ENCODE measurements around the gene PIK3C2G.

PIK3C2G gene

DNA sequence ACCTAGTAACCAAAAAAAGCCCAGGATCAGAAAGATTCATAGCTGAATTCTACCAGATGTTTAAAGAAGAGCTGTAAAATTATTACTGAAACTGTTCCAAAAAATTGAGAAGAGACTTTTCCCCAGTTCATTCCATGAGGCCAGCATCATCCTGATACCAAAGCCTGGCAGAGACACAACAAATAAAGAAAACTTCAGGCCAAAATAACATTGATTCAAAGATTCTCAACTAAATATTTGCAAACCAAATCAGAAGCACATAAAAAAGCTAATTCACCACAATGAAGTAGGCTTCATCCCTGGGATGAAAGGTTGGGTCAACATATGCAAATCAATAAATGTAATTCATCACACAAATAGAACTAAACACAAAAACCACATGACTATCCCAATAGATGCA is 325.3 kb downstream of the PIK3C2G start:
- Mint-ChIP-seq H3K27ac (no peak overlapping the region), H3K36me3 (ENCODE audit: low read depth) (no peaks in the 10 kb centered on the region), H3K9me3 (peaks cover 24% of the 10 kb centered on the region), H3K4me3 (no peak overlapping the region), H3K27me3 (no peaks in the 10 kb centered on the region), H3K4me1 (ENCODE audit: low read depth) (no peaks in the 10 kb centered on the region)

DNA sequence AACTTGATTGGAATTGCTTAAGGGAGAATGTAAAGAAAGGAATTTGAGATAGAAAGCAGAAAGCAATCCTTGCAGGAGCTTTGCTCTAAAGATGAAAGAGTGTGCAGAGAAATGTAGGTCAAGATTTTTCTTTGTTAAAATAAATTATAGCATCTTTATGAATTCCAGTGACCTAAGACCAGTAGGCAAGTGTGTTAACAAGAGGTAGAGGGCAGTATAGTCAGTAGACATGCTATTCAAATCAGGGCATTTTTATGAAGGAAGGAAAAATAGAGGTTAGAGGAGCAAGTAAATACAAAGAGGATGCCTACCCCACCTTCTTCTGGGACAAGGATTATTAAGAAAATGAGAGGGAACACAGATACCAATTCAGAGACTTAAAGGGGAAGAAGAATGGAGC is 328.0 kb downstream of the PIK3C2G start:
- no peaks in the 10 kb centered on the region for H3K27me3 Mint-ChIP-seq

DNA sequence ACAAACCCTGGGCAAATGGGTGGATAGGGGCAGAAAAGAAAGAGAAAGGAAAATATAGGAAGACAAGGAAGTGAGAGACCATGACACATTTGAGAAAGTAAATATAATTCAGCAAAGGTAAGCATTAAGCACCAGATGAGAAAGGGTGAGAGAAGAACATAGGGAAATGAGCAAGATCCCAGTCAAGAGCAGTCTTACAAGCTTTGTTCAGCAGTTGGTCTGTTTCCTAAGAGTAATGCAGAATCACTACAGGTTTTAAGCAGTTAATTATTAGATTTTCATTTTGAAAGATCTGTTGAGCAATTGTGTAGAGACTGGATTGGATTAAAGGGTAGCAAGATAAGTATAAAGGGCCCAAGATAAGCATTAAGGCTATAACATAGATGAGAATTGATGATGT is 330.2 kb downstream of the PIK3C2G start:
- Mint-ChIP-seq H3K27me3 (no peaks in the 10 kb centered on the region), H3K9me3 (peaks cover 7% of the 10 kb centered on the region), H3K4me1 (ENCODE audit: low read depth) (no peaks in the 10 kb centered on the region), H3K27ac (no peak overlapping the region), H3K4me3 (no peak overlapping the region), H3K36me3 (ENCODE audit: low read depth) (no peaks in the 10 kb centered on the region)

More for the DNA sequence above, 328.0 kb downstream of the PIK3C2G start:
- Mint-ChIP-seq H3K4me1 (ENCODE audit: low read depth) (no peaks in the 10 kb centered on the region), H3K4me3 (no peak overlapping the region), H3K27ac (no peak overlapping the region), H3K36me3 (ENCODE audit: low read depth) (no peaks in the 10 kb centered on the region), H3K9me3 (peaks cover 19% of the 10 kb centered on the region)

DNA sequence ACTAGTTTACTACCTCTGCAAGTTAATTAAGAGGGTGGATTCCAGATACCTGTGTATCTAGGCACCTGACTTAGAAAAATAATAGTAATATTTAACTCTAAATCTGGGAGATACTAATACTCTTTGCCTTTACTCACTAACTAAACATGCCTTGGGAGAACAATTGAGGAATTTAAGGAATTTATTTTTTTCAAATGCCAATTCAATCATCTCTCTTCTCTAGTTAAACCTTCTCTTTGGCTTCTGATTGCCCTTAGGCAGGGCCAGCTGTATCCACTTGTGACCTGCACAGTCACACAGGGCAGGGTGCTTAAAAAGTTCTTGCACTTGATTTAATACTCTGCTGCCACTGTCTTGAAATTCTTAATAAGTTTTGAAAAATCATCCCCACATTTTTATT is 334.1 kb downstream of the PIK3C2G start:
- no peaks in the 10 kb centered on the region for H3K9me3 Mint-ChIP-seq
- H3K27ac Mint-ChIP-seq: no peak overlapping the region
- no peaks in the 10 kb centered on the region for H3K36me3 Mint-ChIP-seq (ENCODE audit: low read depth)
- no peaks in the 10 kb centered on the region for H3K4me1 Mint-ChIP-seq (ENCODE audit: low read depth)
- no peaks in the 10 kb centered on the region for H3K27me3 Mint-ChIP-seq
- no peak overlapping the region for H3K4me3 Mint-ChIP-seq

DNA sequence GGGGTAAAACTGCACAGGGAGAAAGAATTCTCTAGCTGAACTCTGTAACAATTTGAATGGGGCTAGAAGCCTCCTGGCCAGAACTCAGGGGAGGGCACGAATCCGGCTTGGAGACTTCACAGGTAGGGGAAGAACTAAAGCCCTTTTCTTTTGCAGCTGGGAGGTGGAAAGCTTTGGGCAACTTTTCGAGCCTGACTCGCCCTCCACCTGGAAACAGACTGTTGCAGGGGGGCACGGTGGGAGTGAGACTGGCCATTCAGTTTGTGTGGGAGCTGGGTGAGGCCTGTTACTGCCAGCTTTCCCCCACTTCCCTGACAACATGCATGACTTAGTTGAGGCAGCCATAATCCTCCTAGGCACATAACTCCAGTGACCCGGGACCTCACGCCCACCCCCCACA is 340.6 kb downstream of the PIK3C2G start:
- no peaks in the 10 kb centered on the region for H3K36me3 Mint-ChIP-seq (ENCODE audit: low read depth)
- H3K9me3 Mint-ChIP-seq: no peaks in the 10 kb centered on the region
- H3K27me3 Mint-ChIP-seq: no peaks in the 10 kb centered on the region
- H3K27ac Mint-ChIP-seq: no peak overlapping the region
- no peak overlapping the region for H3K4me3 Mint-ChIP-seq
- H3K4me1 Mint-ChIP-seq (ENCODE audit: low read depth): no peaks in the 10 kb centered on the region

DNA sequence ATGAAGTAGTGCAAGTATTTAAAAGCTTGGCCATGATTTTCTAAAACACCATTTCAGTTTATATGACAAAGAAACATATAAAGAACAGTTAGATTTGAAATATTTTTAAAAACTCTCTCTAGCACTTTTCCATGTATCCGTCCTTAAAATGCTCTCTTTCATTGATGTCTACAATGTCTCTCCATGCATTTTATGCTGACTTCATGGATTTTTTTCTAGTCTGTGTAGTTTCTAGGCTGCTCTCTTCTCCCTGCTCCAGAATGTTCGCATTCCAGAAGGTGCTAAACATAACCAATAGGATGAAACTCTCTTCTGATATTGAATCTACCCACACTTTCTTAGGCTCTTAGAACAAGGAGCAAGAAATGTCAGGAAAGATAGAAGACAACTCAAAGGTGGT is 351.7 kb downstream of the PIK3C2G start:
- no peaks in the 10 kb centered on the region for H3K4me1 Mint-ChIP-seq (ENCODE audit: low read depth)
- no peaks in the 10 kb centered on the region for H3K27me3 Mint-ChIP-seq
- no peak overlapping the region for H3K4me3 Mint-ChIP-seq
- no peak overlapping the region for H3K27ac Mint-ChIP-seq
- no peaks in the 10 kb centered on the region for H3K9me3 Mint-ChIP-seq
- no peaks in the 10 kb centered on the region for H3K36me3 Mint-ChIP-seq (ENCODE audit: low read depth)

DNA sequence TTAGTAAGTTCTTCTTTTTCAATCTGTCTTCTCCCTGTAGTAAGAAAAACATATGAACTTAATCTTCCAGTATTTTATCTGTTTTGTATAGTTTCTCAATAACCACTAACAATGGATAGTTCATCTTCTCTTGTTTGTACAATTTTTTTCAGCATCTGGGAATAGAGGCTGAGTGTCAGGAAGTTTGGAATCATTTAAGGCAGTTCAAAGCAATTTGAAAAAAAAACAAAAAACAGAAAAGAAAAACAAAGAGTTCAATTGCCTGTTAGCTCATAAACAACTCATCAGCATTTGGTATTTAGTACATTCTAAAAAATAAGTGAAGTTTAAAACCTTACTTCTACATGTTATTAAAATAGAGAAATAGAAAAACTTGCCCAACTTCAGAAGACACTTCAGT is 359.7 kb downstream of the PIK3C2G start:
- Mint-ChIP-seq H3K4me3 (no peak overlapping the region), H3K36me3 (ENCODE audit: low read depth) (no peaks in the 10 kb centered on the region), H3K4me1 (ENCODE audit: low read depth) (no peaks in the 10 kb centered on the region), H3K27me3 (no peaks in the 10 kb centered on the region), H3K27ac (no peak overlapping the region), H3K9me3 (peaks cover 11% of the 10 kb centered on the region)

DNA sequence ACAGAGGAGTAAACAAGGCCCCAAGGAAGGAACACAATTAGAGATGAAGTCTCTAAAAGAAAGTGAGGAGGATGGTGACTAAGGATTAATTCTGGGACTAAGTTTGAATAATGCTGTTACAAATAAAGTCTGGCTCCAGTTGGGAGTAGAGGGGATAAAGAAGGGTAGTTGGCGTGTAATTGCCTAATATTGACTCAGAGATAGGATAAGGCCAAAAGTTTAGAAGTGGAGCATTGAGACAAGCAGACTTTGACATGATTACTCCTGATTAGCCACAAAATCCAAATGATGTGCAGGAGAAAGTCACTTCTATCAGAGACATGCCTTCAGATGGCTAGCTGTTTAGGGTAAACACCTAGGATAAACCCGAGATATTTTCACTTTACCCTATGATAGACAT is 368.1 kb downstream of the PIK3C2G start:
- H3K9me3 Mint-ChIP-seq: peaks cover 29% of the 10 kb centered on the region
- H3K27me3 Mint-ChIP-seq: no peaks in the 10 kb centered on the region
- H3K27ac Mint-ChIP-seq: no peak overlapping the region
- no peak overlapping the region for H3K4me3 Mint-ChIP-seq
- no peaks in the 10 kb centered on the region for H3K4me1 Mint-ChIP-seq (ENCODE audit: low read depth)
- no peaks in the 10 kb centered on the region for H3K36me3 Mint-ChIP-seq (ENCODE audit: low read depth)

DNA sequence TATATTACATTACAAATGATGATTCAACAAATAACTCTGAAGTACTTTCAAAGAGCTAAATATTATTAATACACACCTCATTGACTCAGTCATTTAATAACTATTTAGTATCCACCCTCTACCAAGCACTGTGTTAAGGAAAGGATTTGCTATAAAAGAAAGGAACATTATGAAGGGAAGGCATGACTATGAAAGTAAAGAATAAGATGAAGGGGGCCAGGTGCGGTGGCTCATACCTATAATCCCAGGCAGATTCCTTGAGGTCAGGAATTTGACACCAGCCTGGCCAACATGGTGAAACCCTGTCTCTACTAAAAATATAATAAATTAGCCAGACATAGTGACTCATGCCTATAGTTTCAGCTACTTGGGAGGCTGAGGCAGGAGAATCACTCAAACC is 368.6 kb downstream of the PIK3C2G start:
- H3K9me3 Mint-ChIP-seq: peaks cover 27% of the 10 kb centered on the region
- no peak overlapping the region for H3K27ac Mint-ChIP-seq
- H3K4me3 Mint-ChIP-seq: no peak overlapping the region
- H3K27me3 Mint-ChIP-seq: no peaks in the 10 kb centered on the region
- no peaks in the 10 kb centered on the region for H3K36me3 Mint-ChIP-seq (ENCODE audit: low read depth)
- no peaks in the 10 kb centered on the region for H3K4me1 Mint-ChIP-seq (ENCODE audit: low read depth)

DNA sequence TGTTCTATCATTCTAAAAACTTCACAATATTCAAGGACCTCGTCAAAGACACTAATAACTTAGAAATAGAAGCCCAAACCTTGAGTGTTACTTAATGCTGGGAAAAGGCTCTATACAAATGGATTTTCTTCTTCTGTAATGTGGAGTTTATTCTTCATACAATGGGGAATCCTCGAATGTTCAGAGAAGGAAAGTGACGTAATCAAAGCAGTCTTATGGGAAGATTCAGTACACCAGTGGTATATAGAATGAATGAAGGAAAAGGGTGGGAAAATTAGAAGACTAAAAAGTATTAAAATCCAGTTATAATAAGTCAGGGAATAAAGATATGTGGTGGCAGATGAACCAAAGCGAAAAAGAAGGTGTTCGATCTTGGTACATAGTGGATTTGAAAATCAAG is 370.0 kb downstream of the PIK3C2G start:
- peaks cover 22% of the 10 kb centered on the region for H3K9me3 Mint-ChIP-seq
- no peaks in the 10 kb centered on the region for H3K4me1 Mint-ChIP-seq (ENCODE audit: low read depth)
- H3K36me3 Mint-ChIP-seq (ENCODE audit: low read depth): no peaks in the 10 kb centered on the region
- no peak overlapping the region for H3K27ac Mint-ChIP-seq
- H3K27me3 Mint-ChIP-seq: no peaks in the 10 kb centered on the region
- H3K4me3 Mint-ChIP-seq: no peak overlapping the region

DNA sequence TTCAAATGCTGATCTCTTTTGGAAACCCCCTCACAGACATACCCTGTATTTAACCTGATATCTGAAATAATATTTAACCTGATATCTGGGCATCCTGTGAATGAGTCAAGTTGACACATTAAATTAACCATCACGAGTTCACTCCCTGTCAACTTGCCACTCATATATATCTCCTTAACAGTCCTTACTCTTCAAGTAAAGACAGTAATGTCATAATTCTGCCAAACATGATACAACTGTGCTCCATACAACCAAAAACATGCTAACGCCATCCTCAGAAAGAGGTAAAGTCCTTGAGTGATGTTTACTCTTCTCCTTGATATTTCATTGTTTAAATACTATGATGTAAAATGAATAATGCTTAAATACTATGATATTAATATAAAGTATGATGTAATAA is 371.5 kb downstream of the PIK3C2G start:
- H3K4me3 Mint-ChIP-seq: no peak overlapping the region
- no peaks in the 10 kb centered on the region for H3K36me3 Mint-ChIP-seq (ENCODE audit: low read depth)
- H3K27me3 Mint-ChIP-seq: no peaks in the 10 kb centered on the region
- H3K9me3 Mint-ChIP-seq: peaks cover 16% of the 10 kb centered on the region
- H3K4me1 Mint-ChIP-seq (ENCODE audit: low read depth): no peaks in the 10 kb centered on the region
- no peak overlapping the region for H3K27ac Mint-ChIP-seq

DNA sequence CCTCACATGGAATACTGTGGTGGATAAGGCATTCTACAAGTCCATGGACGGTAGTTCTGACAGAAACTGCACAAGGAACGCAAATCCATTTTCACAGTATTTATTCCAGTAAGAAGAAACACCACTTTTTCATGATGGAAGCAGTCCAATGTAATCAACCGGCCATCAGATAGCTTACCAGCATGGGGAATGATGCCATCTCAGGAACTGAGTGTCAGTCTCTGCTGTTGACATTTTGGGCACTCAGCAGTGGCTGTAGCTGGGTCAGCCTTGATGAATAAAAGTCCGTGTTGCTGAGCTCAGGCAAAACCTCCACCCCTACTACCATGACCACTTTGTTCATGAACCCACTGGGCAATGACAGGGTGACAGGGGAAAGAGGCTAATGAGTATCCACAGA is 373.1 kb downstream of the PIK3C2G start:
- H3K4me3 Mint-ChIP-seq: no peak overlapping the region
- H3K9me3 Mint-ChIP-seq: peaks cover 12% of the 10 kb centered on the region
- H3K27me3 Mint-ChIP-seq: no peaks in the 10 kb centered on the region
- H3K36me3 Mint-ChIP-seq (ENCODE audit: low read depth): no peaks in the 10 kb centered on the region
- no peak overlapping the region for H3K27ac Mint-ChIP-seq
- no peaks in the 10 kb centered on the region for H3K4me1 Mint-ChIP-seq (ENCODE audit: low read depth)

DNA sequence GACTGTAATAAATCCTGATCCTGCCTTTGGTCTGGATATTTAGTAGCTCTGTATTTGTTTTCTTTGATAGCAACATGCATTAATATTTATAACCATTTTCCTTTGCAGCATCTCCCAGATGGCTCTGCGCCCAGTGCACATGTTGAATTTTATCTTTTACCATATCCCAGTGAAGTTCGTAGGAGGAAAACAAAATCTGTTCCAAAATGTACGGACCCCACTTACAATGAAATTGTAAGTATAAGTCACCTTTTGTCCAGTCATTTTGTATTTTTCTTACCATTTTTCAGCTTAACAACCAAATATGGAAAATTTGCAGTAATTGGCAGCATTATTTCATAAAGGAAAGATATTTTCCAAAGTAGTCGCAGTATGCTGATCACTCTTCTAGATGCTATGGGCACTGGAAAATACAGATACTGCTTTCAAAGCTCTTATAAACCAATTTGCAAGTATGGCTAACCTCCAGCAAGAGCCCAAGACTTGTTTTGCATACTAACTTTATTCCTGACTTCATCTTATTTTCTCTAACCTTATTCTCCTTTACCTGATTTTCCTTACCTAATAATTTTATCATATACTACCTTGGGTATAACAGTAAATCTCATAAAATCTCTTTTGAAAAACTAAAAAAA is 379.1 kb downstream of the PIK3C2G start:
- Mint-ChIP-seq H3K27me3 (no peaks in the 10 kb centered on the region), H3K4me3 (no peak overlapping the region), H3K9me3 (no peaks in the 10 kb centered on the region), H3K36me3 (ENCODE audit: low read depth) (no peaks in the 10 kb centered on the region), H3K27ac (no peak overlapping the region), H3K4me1 (ENCODE audit: low read depth) (no peaks in the 10 kb centered on the region)

DNA sequence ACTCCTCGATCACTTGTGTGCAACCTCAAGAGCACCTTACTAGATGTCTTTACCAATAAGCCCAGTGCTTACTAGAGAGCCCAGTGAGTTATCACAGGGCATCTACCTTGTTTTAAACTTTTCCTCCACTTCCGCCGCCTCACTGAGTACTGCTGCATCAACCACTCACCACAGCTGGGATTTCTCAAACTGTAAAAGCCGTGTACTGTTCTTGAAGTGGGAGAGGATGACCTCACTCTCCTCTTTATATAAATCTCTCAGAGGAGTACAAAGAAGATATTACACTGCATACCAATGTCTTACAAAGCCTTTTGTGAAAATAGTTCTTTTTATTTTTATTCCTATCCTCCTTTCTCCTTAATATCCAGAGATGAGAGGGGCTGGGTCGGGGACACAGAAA is 382.4 kb downstream of the PIK3C2G start:
- H3K27ac Mint-ChIP-seq: no peak overlapping the region
- no peaks in the 10 kb centered on the region for H3K4me1 Mint-ChIP-seq (ENCODE audit: low read depth)
- H3K36me3 Mint-ChIP-seq (ENCODE audit: low read depth): no peaks in the 10 kb centered on the region
- H3K4me3 Mint-ChIP-seq: no peak overlapping the region
- no peaks in the 10 kb centered on the region for H3K9me3 Mint-ChIP-seq
- H3K27me3 Mint-ChIP-seq: no peaks in the 10 kb centered on the region

DNA sequence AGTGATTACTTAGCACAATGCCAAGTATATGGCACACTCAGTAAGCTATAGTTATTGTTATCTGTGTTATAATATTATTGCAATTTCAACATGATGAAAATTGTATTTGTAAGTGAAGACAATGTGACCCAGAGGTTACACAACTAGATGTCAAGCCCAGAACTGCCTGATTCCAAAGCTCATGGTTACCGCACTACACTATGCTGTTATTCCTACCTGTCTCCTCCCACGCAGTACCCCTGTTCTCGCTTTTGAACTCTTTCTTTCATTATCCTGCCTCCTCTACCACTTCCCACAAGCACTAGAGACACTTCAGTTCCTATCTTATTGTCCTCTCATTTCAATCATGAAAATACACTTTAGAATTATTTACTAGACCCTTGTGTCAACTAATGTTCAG is 383.2 kb downstream of the PIK3C2G start:
- Mint-ChIP-seq H3K4me3 (no peak overlapping the region), H3K27ac (no peak overlapping the region), H3K27me3 (no peaks in the 10 kb centered on the region), H3K36me3 (ENCODE audit: low read depth) (no peaks in the 10 kb centered on the region), H3K9me3 (no peaks in the 10 kb centered on the region), H3K4me1 (ENCODE audit: low read depth) (no peaks in the 10 kb centered on the region)

DNA sequence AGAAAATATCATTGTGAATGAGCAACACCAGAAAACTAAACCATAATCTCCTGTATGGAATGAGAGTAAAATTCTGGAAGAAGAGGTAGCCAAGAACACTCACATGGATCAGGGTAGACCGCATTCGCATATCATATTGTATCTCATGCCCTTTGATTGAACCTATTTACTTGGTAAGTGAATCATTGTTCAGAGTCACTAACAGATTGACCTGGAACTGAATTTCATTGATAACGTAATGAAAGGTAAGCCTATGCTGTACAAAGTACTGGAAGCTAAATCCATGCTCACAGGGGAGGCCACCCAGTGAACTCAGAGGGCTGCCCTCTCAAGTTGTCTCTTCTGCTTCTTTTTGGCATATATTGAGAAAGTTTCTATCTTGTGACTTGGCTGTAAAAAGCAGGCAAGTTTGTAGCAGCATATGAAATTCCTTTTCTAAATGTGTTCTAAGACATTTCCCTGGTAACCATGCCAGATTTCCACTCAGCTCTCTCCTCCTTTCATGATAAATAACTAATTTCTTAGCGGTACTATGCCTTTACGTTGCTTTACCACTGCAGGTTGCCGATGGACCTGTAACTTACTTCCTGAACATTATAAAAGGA is 385.1 kb downstream of the PIK3C2G start:
- H3K9me3 Mint-ChIP-seq: no peaks in the 10 kb centered on the region
- H3K36me3 Mint-ChIP-seq (ENCODE audit: low read depth): no peaks in the 10 kb centered on the region
- H3K27me3 Mint-ChIP-seq: no peaks in the 10 kb centered on the region
- H3K4me3 Mint-ChIP-seq: no peak overlapping the region
- no peak overlapping the region for H3K27ac Mint-ChIP-seq
- no peaks in the 10 kb centered on the region for H3K4me1 Mint-ChIP-seq (ENCODE audit: low read depth)

All from stimulated activated naive CD8-positive, alpha-beta T cell treated with anti-CD3 and anti-CD28 coated beads, Interleukin-15, Interleukin-2, amounts not matched to agents 100 ng/mL and 50 ng/mL, for 24 hours (primary cell).